HepG2 (cell line): ENCODE results near the gene ADPRHL1. TPM values are rescaled to one million over a fixed set of nuclear protein-coding genes. Genes with fewer than 3 reads are reported as not detected.
A peak's percentile ranks its signal among the peaks of the same experiment; 100 is the strongest.

ENCODE experiments used
- ATAC-seq: fragments of 200-7000 bp; cut with Tn5 transposase; 3 replicates; pipeline ENCODE4 v1.9.1; 2020; ENCODE audit warnings: mild to moderate bottlenecking, moderate library complexity
- BruUV-seq: library from RNA; stranded (reverse); fragments of 400-500 nt; replicated peaks from 2 replicates; lab custom pipeline; 2021; lab: Mats Ljungman, UMichigan
- CTCF ChIA-PET: fragments of 300-600 bp; formaldehyde crosslinking; extraction: SDS; loops from one replicate; lab custom pipeline; 2021; ENCODE audit warnings: low total read pairs, inconsistent platforms, low intra/inter-chr PET ratio; lab: Yijun Ruan, JAX
- POLR2A ChIA-PET: fragments of 350-600 bp; sonication (Branson Sonifier 250); formaldehyde crosslinking; loops from one replicate; lab custom pipeline; 2020; ENCODE audit warnings: antibody characterized with exemption, inconsistent platforms; lab: Yijun Ruan, JAX
- DNase-seq: peaks from one replicate; pipeline ENCODE4 v3.0.0-alpha.2; 2015; ENCODE audit warnings: low spot score
- FAIRE-seq: peaks from 3 replicates; lab custom pipeline; 2011; peaks lifted over from hg19 to GRCh38; lab: Jason Lieb, UNC
- H2AFZ ChIP-seq: one replicate; pipeline ENCODE4 v1.6.1; 2011; ENCODE audit warnings: low read length, inconsistent platforms
- H3K27ac ChIP-seq: fragments of 300-600 bp; 3 replicates; pipeline ENCODE4 v1.8.0; 2011; ENCODE audit warnings: mixed run types, mild to moderate bottlenecking, mixed read lengths, low read length, inconsistent platforms; ENCODE audit not compliant: insufficient read depth; ENCODE audit errors: extremely low read length
- H3K27me3 ChIP-seq, 2 experiments: fragments of 200-600 bp in 1 of 2; 2 replicates in 1 of 2; 3 replicates in 1 of 2; pipeline versions ENCODE4 v1.6.0 to v1.8.0; 2011; ENCODE audit warnings: low read length in 2 of 2, mild to moderate bottlenecking in 2 of 2, moderate library complexity in 2 of 2, inconsistent platforms in 1 of 2; ENCODE audit not compliant: insufficient read depth in 2 of 2, control insufficient read depth in 1 of 2
- H3K36me3 ChIP-seq, 2 experiments: fragments of 200-600 bp in 1 of 2; replicated peaks in 1 of 2; 2 replicates in 1 of 2; 3 replicates in 1 of 2; pipeline versions ENCODE4 v1.5.1 to v1.8.0; 2011; ENCODE audit warnings: low read length in 2 of 2, inconsistent platforms in 1 of 2; ENCODE audit not compliant: insufficient read depth in 2 of 2, control insufficient read depth in 1 of 2
- H3K4me1 ChIP-seq: 2 replicates; pipeline ENCODE4 v1.5.1; 2012; ENCODE audit warnings: low read length, inconsistent platforms; ENCODE audit not compliant: insufficient read depth
- H3K4me2 ChIP-seq: 2 replicates; pipeline ENCODE4 v1.6.0; 2011; ENCODE audit warnings: low read depth, low read length, inconsistent platforms
- H3K4me3 ChIP-seq, 3 experiments: fragments of 200-600 bp in 1 of 3; sonication (generic), shearing (Covaris generic) in 1 of 3; replicated peaks in 1 of 3; 2 replicates each; pipeline ENCODE4 v1.5.1; 2011 to 2016; ENCODE audit warnings: low read length in 3 of 3, inconsistent platforms in 2 of 3, low read depth in 2 of 3, mild to moderate bottlenecking in 2 of 3, control low read depth in 1 of 3, mixed read lengths in 1 of 3; ENCODE audit not compliant: insufficient read depth in 1 of 3
- H3K79me2 ChIP-seq: one replicate; pipeline ENCODE4 v1.6.1; 2011; ENCODE audit warnings: low read length, inconsistent platforms; ENCODE audit not compliant: insufficient read depth
- H3K9ac ChIP-seq: 2 replicates; pipeline ENCODE4 v1.6.0; 2011; ENCODE audit warnings: mild to moderate bottlenecking, low read depth, low read length, inconsistent platforms; ENCODE audit not compliant: insufficient read depth
- H3K9me3 ChIP-seq: 2 replicates; pipeline ENCODE4 v1.5.1; 2012; ENCODE audit warnings: mild to moderate bottlenecking, low read length
- H4K20me1 ChIP-seq: 2 replicates; pipeline ENCODE4 v1.6.0; 2011; ENCODE audit warnings: inconsistent platforms, mild to moderate bottlenecking, low read length, moderate library complexity; ENCODE audit not compliant: insufficient read depth
- FOSL2 ChIP-seq: sonication (generic); formaldehyde crosslinking; IDR thresholded peaks from 2 replicates; pipeline ENCODE4 v1.4.0; 2020; ENCODE audit warnings: missing genetic modification reagents
- FOXP4 ChIP-seq: sonication (generic); formaldehyde crosslinking; IDR thresholded peaks from 2 replicates; pipeline ENCODE4 v1.4.0; 2020; ENCODE audit warnings: missing genetic modification reagents
- NFE2L1 ChIP-seq: sonication (generic); formaldehyde crosslinking; IDR thresholded peaks from 2 replicates; pipeline ENCODE4 v1.4.0; 2020; ENCODE audit warnings: missing genetic modification reagents, mild to moderate bottlenecking, borderline replicate concordance
- ONECUT2 ChIP-seq: sonication (generic); formaldehyde crosslinking; IDR thresholded peaks from 2 replicates; pipeline ENCODE4 v1.4.0; 2020; ENCODE audit warnings: missing genetic modification reagents
- SAP130 ChIP-seq: IDR thresholded peaks from 2 replicates; pipeline ENCODE4 v1.6.1; 2016; ENCODE audit warnings: low read depth
- THAP8 ChIP-seq: sonication (generic); formaldehyde crosslinking; IDR thresholded peaks from 2 replicates; pipeline ENCODE4 v1.5.1; 2020; ENCODE audit warnings: missing genetic modification reagents, mild to moderate bottlenecking, borderline replicate concordance
- ZBTB21 ChIP-seq: sonication (generic); formaldehyde crosslinking; IDR thresholded peaks from 2 replicates; pipeline ENCODE4 v1.4.0; 2020; ENCODE audit warnings: missing genetic modification reagents
- ZNF501 ChIP-seq: sonication (generic); formaldehyde crosslinking; IDR thresholded peaks from 2 replicates; pipeline ENCODE4 v1.5.1; 2020; ENCODE audit warnings: mild to moderate bottlenecking, moderate library complexity, missing genetic modification reagents
- ZNF607 ChIP-seq: sonication (generic); formaldehyde crosslinking; IDR thresholded peaks from 2 replicates; pipeline ENCODE4 v1.5.1; 2020; ENCODE audit warnings: missing genetic modification reagents, mild to moderate bottlenecking, borderline replicate concordance
- ZNF639 ChIP-seq: conservative IDR thresholded peaks from 2 replicates; pipeline ENCODE4 v1.6.1; 2018; ENCODE audit warnings: missing genetic modification reagents
- ZNF687 ChIP-seq: sonication (generic); formaldehyde crosslinking; IDR thresholded peaks from 2 replicates; pipeline ENCODE4 v1.5.1; 2020; ENCODE audit warnings: mild to moderate bottlenecking, missing genetic modification reagents, moderate library complexity
- ZSCAN21 ChIP-seq: sonication (generic); formaldehyde crosslinking; IDR thresholded peaks from 2 replicates; pipeline ENCODE4 v1.8.0; 2022; ENCODE audit warnings: mild to moderate bottlenecking, missing genetic modification reagents, moderate library complexity, borderline replicate concordance
- WGBS: methylation state at CpG from one replicate; pipeline ENCODE4 v1.1.6; 2017; ENCODE audit warnings: low lambda C conversion rate; 5-methylcytosine and 5-hydroxymethylcytosine counted together
- in situ Hi-C: cut with HindIII; loops from 2 replicates; pipeline ENCODE4 v1.10.0; 2017; ENCODE audit warnings: low pct_unique_long_range_greater_than_20kb; ENCODE audit not compliant: extremely low pct_ligation_motif_present
- intact Hi-C: fragments of 100-400 bp; cut with micrococcal nuclease; formaldehyde crosslinking; loops from one replicate; pipeline ENCODE4 v1.10.0; 2022; ENCODE audit not compliant: unreplicated experiment
- polyA plus RNA-seq, 8 experiments: library from polyadenylated mRNA; depleted of rRNA in 3 of 8; stranded (reverse) in 7 of 8; unstranded in 1 of 8; fragments of >200 nt; fragmentation: Illumina TruSeq in 4 of 8; extraction: Trizol in 4 of 8; gene quantifications; 2 replicates each; pipeline versions ENCODE4 v1.2.1 to v1.2.3, GENCODE V29; 2011 to 2016; ENCODE audit warnings: low read depth in 4 of 8, missing spikeins in 1 of 8, mixed read lengths in 1 of 8; ENCODE audit not compliant: insufficient read depth in 1 of 8
- total RNA-seq, 5 experiments: library from RNA; depleted of rRNA; stranded (reverse); fragments of >200 nt; fragmentation: Illumina TruSeq; extraction: Trizol; gene quantifications; 2 replicates each; pipeline ENCODE4 v1.2.3, GENCODE V29; 2016; ENCODE audit warnings: low read depth in 1 of 5

ADPRHL1 gene
- total and polyA plus RNA-seq, 2 of the 13 experiments (the other 11 are each of a cell fraction or from before 2014, with no cell fraction given), result 0.34 to 0.40 TPM

GRCh38 chr13:113411216-113412023 is 41.9 kb downstream of the ADPRHL1 start (continued):
- TF ChIP-seq ZSCAN21 (CRISPR knock-in tag) (no peak), ZNF639 (no peak), THAP8 (CRISPR knock-in tag) (no peak), ONECUT2 (CRISPR knock-in tag) (no peak), ZBTB21 (CRISPR knock-in tag) (0 out of 2 replicates have a peak, but pooled peaks have one; percentile 64)

- intact Hi-C loops (no loop called here), in situ Hi-C loops (no loop called here)
- Histone ChIP-seq H2AFZ (no peak overlapping the region), H3K27ac (no peak overlapping the region), H3K9me3 (no peaks in the 10 kb centered on the region), H3K36me3 (no peaks in the 10 kb centered on the region), H3K4me1 (peaks cover 32% of the 10 kb centered on the region), H3K9ac (peak overlapping the region; percentile 42; the same call in 1 of the 2 replicates), H3K79me2 (no peaks in the 10 kb centered on the region), H4K20me1 (no peaks in the 10 kb centered on the region), H3K4me3 (peak overlapping the region in 1 of 3 experiments; percentile 11; a peak in 1 of 6 replicates), H3K27me3 (peaks cover 21 to 74% of the 10 kb centered on the region in 2 experiments), H3K4me2 (peak overlapping the region; percentile 56)
- ChIA-PET POLR2A (interaction anchor here (0.8 to 1.0 kb wide), 2 partner anchors 14 to 27 kb away, joined by 3 read pairs; no protein-coding TSS in a partner anchor), CTCF (no interaction called here)
- WGBS, result 26% methylated on average over 11 of the region's 34 CpGs
- no TSS peak for BruUV-seq
- FAIRE-seq (no peak), DNase-seq (peak; percentile 61), ATAC-seq (peak; percentile 37)
- peak; percentile 23; the same call in 1 of the 2 replicates for TF ChIP-seq ZNF687
- TF ChIP-seq ZNF501, result peak; percentile 34; the same call in 1 of the 2 replicates
- TF ChIP-seq FOSL2, result peak; percentile 73
- no peak for TF ChIP-seq FOXP4 (CRISPR knock-in tag)
- no peak for TF ChIP-seq NFE2L1 (CRISPR knock-in tag)
- TF ChIP-seq SAP130 (CRISPR knock-in tag), result 0 out of 2 replicates have a peak, but pooled peaks have one; percentile 32
- TF ChIP-seq ZNF607 (CRISPR knock-in tag), result 0 out of 2 replicates have a peak, but pooled peaks have one; percentile 29
Measured at GRCh38 chr13:113410472-113411201, 42.7 kb downstream of the ADPRHL1 start.
